ENCODE measurements around the gene SMYD2. TPM values are rescaled to one million over a fixed set of nuclear protein-coding genes. Genes with fewer than 3 reads are reported as not detected.

Gene SMYD2
- total RNA-seq, 2 donors from 2014 or later, result 28.6 to 34.5 TPM

GRCh38 chr1:214349781-214350180 is 68.8 kb downstream of the SMYD2 start:
- H3K27me3 Mint-ChIP-seq (ENCODE audit: low read depth), result no peaks in the 10 kb centered on the region
- H3K4me3 Mint-ChIP-seq, result no peak overlapping the region
- H3K9me3 Mint-ChIP-seq, result peaks cover 3% of the 10 kb centered on the region in 2 donors
- no peak overlapping the region for H3K27ac Mint-ChIP-seq
- ATAC-seq (replicated peaks in 1 of 2) (no peak), DNase-seq (no peak)
- peaks cover 3 to 7% of the 10 kb centered on the region in 2 donors for H3K36me3 Mint-ChIP-seq (ENCODE audit: insufficient read depth in 2 of 2)
- H3K4me1 Mint-ChIP-seq (ENCODE audit: low read depth), result no peaks in the 10 kb centered on the region

- ATAC-seq (replicated peaks in 1 of 2) (no peak), DNase-seq (no peak)
- no peak overlapping the region for H3K4me3 Mint-ChIP-seq
- peaks cover under 1% of the 10 kb centered on the region for H3K27me3 Mint-ChIP-seq (ENCODE audit: low read depth)
- no peak overlapping the region for H3K27ac Mint-ChIP-seq
- peaks cover 0 to 3% of the 10 kb centered on the region in 2 donors for H3K36me3 Mint-ChIP-seq (ENCODE audit: insufficient read depth in 2 of 2)
- no peaks in the 10 kb centered on the region for H3K9me3 Mint-ChIP-seq
- no peaks in the 10 kb centered on the region for H3K4me1 Mint-ChIP-seq (ENCODE audit: low read depth)
These were observed 70.8 kb downstream of the SMYD2 start for GRCh38 chr1:214351551-214352277.

DNA sequence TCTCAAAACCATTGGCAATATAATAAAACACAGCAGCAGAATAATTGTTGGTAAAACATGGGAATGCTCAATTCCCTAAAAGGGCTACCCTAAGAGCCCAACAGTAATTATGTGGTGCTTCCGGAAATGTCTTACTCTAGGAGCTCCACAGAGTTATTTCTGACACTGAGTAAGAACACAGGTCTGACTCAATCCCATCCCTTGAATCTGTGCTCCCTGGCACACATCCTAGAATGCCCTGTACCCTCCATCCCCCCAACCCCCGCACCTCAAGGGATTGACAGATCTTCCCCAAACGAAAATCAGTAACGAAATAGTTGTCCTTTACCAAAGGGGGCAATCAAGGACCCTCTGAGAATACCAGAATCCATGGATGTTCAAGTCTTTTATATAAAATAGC is 71.9 kb downstream of the SMYD2 start:
- Mint-ChIP-seq H3K36me3 (ENCODE audit: insufficient read depth in 2 of 2) (peaks cover 1 to 3% of the 10 kb centered on the region in 2 donors), H3K4me3 (no peak overlapping the region), H3K9me3 (no peaks in the 10 kb centered on the region), H3K4me1 (ENCODE audit: low read depth) (no peaks in the 10 kb centered on the region), H3K27ac (no peak overlapping the region), H3K27me3 (ENCODE audit: low read depth) (peaks cover 12% of the 10 kb centered on the region)
- DNase-seq, result no peak
- no peak for ATAC-seq (replicated peaks in 1 of 2)

- no peaks in the 10 kb centered on the region for H3K9me3 Mint-ChIP-seq
- H3K4me1 Mint-ChIP-seq (ENCODE audit: low read depth), result no peaks in the 10 kb centered on the region
- no peak for ATAC-seq (replicated peaks in 1 of 2)
- peaks cover 13% of the 10 kb centered on the region for H3K27me3 Mint-ChIP-seq (ENCODE audit: low read depth)
- no peak for DNase-seq
- peaks cover 1 to 3% of the 10 kb centered on the region in 2 donors for H3K36me3 Mint-ChIP-seq (ENCODE audit: insufficient read depth in 2 of 2)
- H3K27ac Mint-ChIP-seq, result no peak overlapping the region
- no peak overlapping the region for H3K4me3 Mint-ChIP-seq
These were observed 73.6 kb downstream of the SMYD2 start for GRCh38 chr1:214354440-214355148.

DNA sequence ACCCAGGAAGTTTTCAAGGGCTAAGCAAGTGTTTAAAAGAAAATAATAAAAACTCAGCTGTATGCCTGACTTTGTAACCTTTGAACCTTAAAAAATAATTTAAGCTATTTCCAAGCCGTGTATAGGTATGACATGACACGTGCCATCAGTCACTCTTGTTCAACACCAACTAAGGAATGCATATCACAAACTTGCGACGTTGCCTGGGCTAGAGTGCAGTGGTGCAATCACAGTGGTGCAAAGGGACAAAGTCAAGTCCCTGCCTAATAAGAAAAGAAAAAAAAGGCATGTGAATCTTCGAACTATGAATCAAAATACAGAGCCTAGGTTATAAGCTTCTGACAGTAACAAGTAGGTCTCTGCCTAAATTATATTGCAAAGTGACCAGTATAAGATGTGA is 79.2 kb downstream of the SMYD2 start:
- Mint-ChIP-seq H3K9me3 (peaks cover 1 to 3% of the 10 kb centered on the region in 2 donors), H3K4me3 (no peak overlapping the region), H3K4me1 (ENCODE audit: low read depth) (peaks cover 15% of the 10 kb centered on the region), H3K36me3 (ENCODE audit: insufficient read depth in 2 of 2) (peaks cover 1 to 5% of the 10 kb centered on the region in 2 donors), H3K27ac (no peak overlapping the region), H3K27me3 (ENCODE audit: low read depth) (peaks cover 39% of the 10 kb centered on the region)
- ATAC-seq (replicated peaks in 1 of 2), result no peak
- DNase-seq, result no peak

DNA sequence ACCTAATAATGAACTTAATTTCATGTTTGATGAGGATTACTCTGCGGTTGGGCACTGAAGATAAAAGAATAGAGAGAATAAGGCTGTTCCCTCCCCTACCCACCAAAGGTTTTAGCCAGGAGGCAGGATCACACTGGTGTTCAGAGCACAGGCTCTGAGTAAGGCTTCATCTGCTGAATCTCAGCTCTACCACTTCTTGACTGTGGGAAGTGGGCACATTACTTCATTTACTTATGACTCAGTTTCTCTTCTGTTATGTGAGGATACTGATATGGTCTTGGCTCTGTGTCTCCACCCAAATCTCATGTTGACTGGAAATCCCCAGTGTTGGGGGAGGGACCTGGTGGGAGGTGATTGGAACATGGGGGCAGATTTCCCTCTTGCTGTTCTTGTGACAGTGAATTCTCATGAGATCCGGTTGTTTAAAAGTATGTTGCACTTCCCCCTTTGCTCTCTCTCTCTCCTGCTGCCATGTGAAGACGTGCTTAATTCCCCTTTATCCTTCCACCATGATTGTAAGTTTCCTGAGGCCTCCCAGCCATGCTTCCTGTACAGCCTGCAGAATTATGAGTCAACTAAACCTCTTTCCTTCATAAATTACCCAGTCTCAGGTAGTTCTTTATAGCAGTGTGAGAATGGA is 79.7 kb downstream of the SMYD2 start:
- DNase-seq (no peak), ATAC-seq (replicated peaks in 1 of 2) (peak in 1 of 2 donors; percentile 71)
- H3K27me3 Mint-ChIP-seq (ENCODE audit: low read depth), result peaks cover 39% of the 10 kb centered on the region
- no peak overlapping the region for H3K27ac Mint-ChIP-seq
- H3K36me3 Mint-ChIP-seq (ENCODE audit: insufficient read depth in 2 of 2), result peaks cover 1 to 5% of the 10 kb centered on the region in 2 donors
- peaks cover 15% of the 10 kb centered on the region for H3K4me1 Mint-ChIP-seq (ENCODE audit: low read depth)
- H3K9me3 Mint-ChIP-seq, result peaks cover 1 to 3% of the 10 kb centered on the region in 2 donors
- no peak overlapping the region for H3K4me3 Mint-ChIP-seq

DNA sequence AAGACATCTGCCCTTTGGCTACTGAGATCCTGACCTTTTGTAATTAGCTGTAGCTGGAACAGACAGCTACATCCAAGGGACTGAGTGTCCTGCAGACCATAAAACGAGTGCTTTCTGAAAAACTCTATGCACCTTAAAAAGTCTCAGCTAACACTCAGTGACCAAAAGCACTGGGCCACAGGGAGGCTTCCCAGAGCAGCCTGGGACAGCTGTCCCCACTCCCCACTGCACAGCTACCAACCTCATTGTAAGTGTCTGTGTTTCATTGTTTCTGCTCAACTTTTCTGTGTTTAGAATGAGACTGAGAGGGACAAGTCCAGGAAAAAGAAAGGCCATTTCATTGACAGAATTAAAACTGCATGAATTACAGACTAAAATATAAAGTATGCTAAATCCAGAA is 80.7 kb downstream of the SMYD2 start:
- H3K27ac Mint-ChIP-seq, result no peak overlapping the region
- H3K4me1 Mint-ChIP-seq (ENCODE audit: low read depth), result peaks cover 15% of the 10 kb centered on the region
- no peak for DNase-seq
- peaks cover 1 to 3% of the 10 kb centered on the region in 2 donors for H3K9me3 Mint-ChIP-seq
- H3K27me3 Mint-ChIP-seq (ENCODE audit: low read depth), result peaks cover 39% of the 10 kb centered on the region
- ATAC-seq (replicated peaks in 1 of 2), result no peak
- peaks cover 1 to 3% of the 10 kb centered on the region in 2 donors for H3K36me3 Mint-ChIP-seq (ENCODE audit: insufficient read depth in 2 of 2)
- no peak overlapping the region for H3K4me3 Mint-ChIP-seq

- no peak overlapping the region for H3K27ac Mint-ChIP-seq
- no peak overlapping the region for H3K4me3 Mint-ChIP-seq
- DNase-seq, result no peak
- H3K27me3 Mint-ChIP-seq (ENCODE audit: low read depth), result peaks cover 35% of the 10 kb centered on the region
- peaks cover 0 to 3% of the 10 kb centered on the region in 2 donors for H3K36me3 Mint-ChIP-seq (ENCODE audit: insufficient read depth in 2 of 2)
- peaks cover 1 to 3% of the 10 kb centered on the region in 2 donors for H3K9me3 Mint-ChIP-seq
- ATAC-seq (replicated peaks in 1 of 2), result no peak
- H3K4me1 Mint-ChIP-seq (ENCODE audit: low read depth), result peaks cover 15% of the 10 kb centered on the region
These were observed 81.4 kb downstream of the SMYD2 start for GRCh38 chr1:214362188-214362882.

DNA sequence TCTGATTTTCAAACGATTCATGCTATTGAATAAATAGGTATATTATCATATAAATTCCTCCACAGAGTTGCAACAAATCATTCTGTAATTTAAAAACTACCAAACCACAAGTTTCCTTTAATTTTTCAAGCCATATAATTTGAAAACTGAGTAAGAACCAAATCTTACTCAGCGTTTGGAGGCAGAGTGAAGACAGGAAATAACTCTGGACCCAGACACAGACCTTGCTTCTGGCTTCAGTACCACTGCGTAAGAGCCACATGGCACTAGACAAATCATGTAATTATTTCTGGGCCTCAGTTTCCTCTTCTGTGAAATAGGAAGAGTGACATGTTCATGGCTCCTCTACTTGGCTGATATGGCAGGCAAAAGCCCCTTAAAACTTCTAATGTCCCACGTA is 82.4 kb downstream of the SMYD2 start:
- H3K36me3 Mint-ChIP-seq (ENCODE audit: insufficient read depth in 2 of 2), result peaks cover 0 to 3% of the 10 kb centered on the region in 2 donors
- DNase-seq (no peak), ATAC-seq (replicated peaks in 1 of 2) (no peak)
- no peak overlapping the region for H3K27ac Mint-ChIP-seq
- H3K4me3 Mint-ChIP-seq, result no peak overlapping the region
- H3K9me3 Mint-ChIP-seq, result peaks cover 1 to 3% of the 10 kb centered on the region in 2 donors
- peaks cover 31% of the 10 kb centered on the region for H3K27me3 Mint-ChIP-seq (ENCODE audit: low read depth)
- H3K4me1 Mint-ChIP-seq (ENCODE audit: low read depth), result peaks cover 15% of the 10 kb centered on the region

DNA sequence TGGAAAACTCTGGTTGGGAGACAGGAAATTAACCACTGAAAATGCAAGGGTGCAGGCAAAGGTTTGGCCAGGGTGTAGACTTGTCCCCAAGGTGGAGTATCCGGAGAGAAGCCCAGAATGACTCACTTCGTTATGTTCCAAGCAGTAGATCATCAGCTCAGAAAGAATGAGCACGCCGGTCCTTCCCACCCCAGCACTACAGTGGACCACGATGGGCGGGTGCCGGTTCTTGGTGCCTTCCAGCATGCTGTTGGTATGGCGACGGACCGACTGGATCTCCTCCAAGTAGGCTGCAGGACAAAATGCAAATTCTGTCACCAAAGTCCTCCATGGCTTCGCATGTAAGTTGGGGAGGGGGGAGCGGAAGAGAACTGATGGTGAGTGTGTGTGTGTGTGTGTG is 83.4 kb downstream of the SMYD2 start:
- H3K36me3 Mint-ChIP-seq (ENCODE audit: insufficient read depth in 2 of 2), result peaks cover 0 to 3% of the 10 kb centered on the region in 2 donors
- no peak overlapping the region for H3K27ac Mint-ChIP-seq
- DNase-seq, result no peak
- H3K4me1 Mint-ChIP-seq (ENCODE audit: low read depth), result peaks cover 15% of the 10 kb centered on the region
- no peak for ATAC-seq (replicated peaks in 1 of 2)
- H3K27me3 Mint-ChIP-seq (ENCODE audit: low read depth), result peaks cover 31% of the 10 kb centered on the region
- peaks cover 1 to 3% of the 10 kb centered on the region in 2 donors for H3K9me3 Mint-ChIP-seq
- no peak overlapping the region for H3K4me3 Mint-ChIP-seq

- Mint-ChIP-seq H3K36me3 (ENCODE audit: insufficient read depth in 2 of 2) (peaks cover 0 to 3% of the 10 kb centered on the region in 2 donors), H3K4me1 (ENCODE audit: low read depth) (peaks cover 15% of the 10 kb centered on the region), H3K9me3 (peaks cover 1 to 3% of the 10 kb centered on the region in 2 donors), H3K27ac (no peak overlapping the region), H3K27me3 (ENCODE audit: low read depth) (peaks cover 31% of the 10 kb centered on the region), H3K4me3 (no peak overlapping the region)
- no peak for DNase-seq
- ATAC-seq (replicated peaks in 1 of 2), result no peak
These were observed 83.9 kb downstream of the SMYD2 start for GRCh38 chr1:214364786-214365295.

DNA sequence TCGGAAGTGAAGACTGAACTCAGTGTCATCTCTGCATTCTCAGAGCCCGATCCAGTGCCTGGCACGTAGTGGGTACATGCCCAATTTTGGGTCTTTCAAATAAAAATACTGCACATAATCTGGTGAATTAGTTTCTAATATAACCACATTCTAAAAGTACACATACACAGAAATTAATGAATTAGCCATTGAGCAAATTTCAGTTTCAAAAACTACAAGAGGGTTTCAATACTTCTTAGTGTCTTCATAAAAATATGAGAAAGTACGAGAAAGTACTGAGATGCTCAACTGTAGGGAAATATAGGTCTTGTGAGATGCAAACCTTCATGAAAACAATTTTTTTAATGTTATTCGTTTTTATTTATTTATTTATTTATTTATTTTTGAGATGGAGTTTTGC is 86.9 kb downstream of the SMYD2 start:
- H3K4me1 Mint-ChIP-seq (ENCODE audit: low read depth), result no peaks in the 10 kb centered on the region
- no peak overlapping the region for H3K4me3 Mint-ChIP-seq
- ATAC-seq (replicated peaks in 1 of 2), result no peak
- H3K27me3 Mint-ChIP-seq (ENCODE audit: low read depth), result peaks cover 22% of the 10 kb centered on the region
- DNase-seq, result no peak
- no peaks in the 10 kb centered on the region for H3K36me3 Mint-ChIP-seq (ENCODE audit: insufficient read depth in 2 of 2)
- H3K27ac Mint-ChIP-seq, result no peak overlapping the region
- no peaks in the 10 kb centered on the region for H3K9me3 Mint-ChIP-seq
